Effector memory CD4-positive, alpha-beta T cell (primary cell): Measurements from ENCODE around the gene IVNS1ABP.

Experiments used
- DNase-seq, 3 donors: peaks; one replicate each; pipeline ENCODE4 v3.0.0-alpha.2; 2020
- H3K27ac ChIP-seq: 2 replicates; pipeline ENCODE4 v1.7.0; 2013; ENCODE audit warnings: mild to moderate bottlenecking, low read length, moderate library complexity; ENCODE audit not compliant: insufficient read depth, poor library complexity, severe bottlenecking
- H3K27me3 ChIP-seq: replicated peaks from 2 replicates; pipeline ENCODE4 v1.7.0; 2013; ENCODE audit warnings: mild to moderate bottlenecking, low read length; ENCODE audit not compliant: insufficient read depth, control insufficient read depth, poor library complexity, severe bottlenecking
- H3K36me3 ChIP-seq: 2 replicates; pipeline ENCODE4 v1.7.0; 2013; ENCODE audit warnings: mild to moderate bottlenecking, low read length, moderate library complexity; ENCODE audit not compliant: control insufficient read depth, insufficient read depth
- H3K4me1 ChIP-seq: 2 replicates; pipeline ENCODE4 v1.7.0; 2013; ENCODE audit warnings: low read length, mild to moderate bottlenecking; ENCODE audit not compliant: control insufficient read depth, insufficient read depth, poor library complexity, severe bottlenecking
- H3K4me3 ChIP-seq: 2 replicates; pipeline ENCODE4 v1.7.0; 2013; ENCODE audit warnings: low read length, low read depth, mild to moderate bottlenecking; ENCODE audit not compliant: insufficient read depth, poor library complexity, severe bottlenecking
- H3K9me3 ChIP-seq: 2 replicates; pipeline ENCODE4 v1.7.0; 2013; ENCODE audit warnings: mild to moderate bottlenecking, low read length, moderate library complexity; ENCODE audit not compliant: control insufficient read depth

Gene IVNS1ABP

GRCh38 chr1:185284533-185285276 is 32.3 kb downstream of the IVNS1ABP start:
- Histone ChIP-seq H3K9me3 (no peaks in the 10 kb centered on the region), H3K27ac (no peak overlapping the region), H3K4me1 (peaks cover 38% of the 10 kb centered on the region), H3K36me3 (no peaks in the 10 kb centered on the region), H3K27me3 (no peaks in the 10 kb centered on the region), H3K4me3 (no peak overlapping the region)
- DNase-seq: no peak

GRCh38 chr1:185284116-185284515 is 32.9 kb downstream of the IVNS1ABP start:
- Histone ChIP-seq H3K4me1 (peaks cover 38% of the 10 kb centered on the region), H3K27ac (no peak overlapping the region), H3K27me3 (no peaks in the 10 kb centered on the region), H3K4me3 (no peak overlapping the region), H3K36me3 (no peaks in the 10 kb centered on the region), H3K9me3 (no peaks in the 10 kb centered on the region)
- DNase-seq: no peak

GRCh38 chr1:185281245-185281644 is 35.8 kb downstream of the IVNS1ABP start:
- Histone ChIP-seq H3K9me3 (no peaks in the 10 kb centered on the region), H3K4me3 (no peak overlapping the region), H3K4me1 (peaks cover 38% of the 10 kb centered on the region), H3K27ac (peak overlapping the region; percentile 18), H3K27me3 (no peaks in the 10 kb centered on the region), H3K36me3 (no peaks in the 10 kb centered on the region)
- peak in 2 of 3 donors; percentile 12 to 17 for DNase-seq

- Histone ChIP-seq H3K27me3 (no peaks in the 10 kb centered on the region), H3K4me3 (no peak overlapping the region), H3K9me3 (no peaks in the 10 kb centered on the region), H3K36me3 (no peaks in the 10 kb centered on the region), H3K27ac (peak overlapping the region; percentile 18), H3K4me1 (peaks cover 38% of the 10 kb centered on the region)
- DNase-seq: no peak
Observed at GRCh38 chr1:185280589-185280988, 36.5 kb downstream of the IVNS1ABP start.

- Histone ChIP-seq H3K9me3 (no peaks in the 10 kb centered on the region), H3K27ac (no peak overlapping the region), H3K4me3 (no peak overlapping the region), H3K4me1 (peaks cover 32% of the 10 kb centered on the region), H3K27me3 (no peaks in the 10 kb centered on the region), H3K36me3 (no peaks in the 10 kb centered on the region)
- no peak for DNase-seq
Observed at GRCh38 chr1:185279571-185279970, 37.5 kb downstream of the IVNS1ABP start.

GRCh38 chr1:185271921-185272320 is 45.1 kb downstream of the IVNS1ABP start:
- Histone ChIP-seq H3K4me1 (no peaks in the 10 kb centered on the region), H3K36me3 (no peaks in the 10 kb centered on the region), H3K4me3 (no peak overlapping the region), H3K9me3 (no peaks in the 10 kb centered on the region), H3K27me3 (no peaks in the 10 kb centered on the region), H3K27ac (no peak overlapping the region)
- no peak for DNase-seq

- Histone ChIP-seq H3K9me3 (no peaks in the 10 kb centered on the region), H3K27ac (no peak overlapping the region), H3K36me3 (no peaks in the 10 kb centered on the region), H3K4me1 (no peaks in the 10 kb centered on the region), H3K4me3 (no peak overlapping the region), H3K27me3 (no peaks in the 10 kb centered on the region)
- DNase-seq: no peak
Observed at GRCh38 chr1:185268352-185268751, 48.7 kb downstream of the IVNS1ABP start.

GRCh38 chr1:185267701-185268100 is 49.3 kb downstream of the IVNS1ABP start:
- Histone ChIP-seq H3K9me3 (no peaks in the 10 kb centered on the region), H3K27ac (no peak overlapping the region), H3K4me1 (no peaks in the 10 kb centered on the region), H3K36me3 (no peaks in the 10 kb centered on the region), H3K27me3 (no peaks in the 10 kb centered on the region), H3K4me3 (no peak overlapping the region)
- DNase-seq: no peak

GRCh38 chr1:185267301-185267700 is 49.7 kb downstream of the IVNS1ABP start:
- no peaks in the 10 kb centered on the region for H3K9me3 ChIP-seq
- no peaks in the 10 kb centered on the region for H3K27me3 ChIP-seq
- H3K36me3 ChIP-seq: no peaks in the 10 kb centered on the region
- no peak for DNase-seq
- no peak overlapping the region for H3K27ac ChIP-seq
- no peaks in the 10 kb centered on the region for H3K4me1 ChIP-seq
- H3K4me3 ChIP-seq: no peak overlapping the region

GRCh38 chr1:185265314-185265713 is 51.7 kb downstream of the IVNS1ABP start:
- H3K4me3 ChIP-seq: no peak overlapping the region
- H3K27me3 ChIP-seq: no peaks in the 10 kb centered on the region
- H3K36me3 ChIP-seq: no peaks in the 10 kb centered on the region
- no peaks in the 10 kb centered on the region for H3K4me1 ChIP-seq
- no peak for DNase-seq
- no peak overlapping the region for H3K27ac ChIP-seq
- H3K9me3 ChIP-seq: no peaks in the 10 kb centered on the region
